ENCODE results near the gene WFDC11.
"Not testable (repeated sequence)": the region's sequence is repeated elsewhere in the genome, so short reads cannot be mapped to it uniquely, and the experiment has no call there.

Gene WFDC11

DNA sequence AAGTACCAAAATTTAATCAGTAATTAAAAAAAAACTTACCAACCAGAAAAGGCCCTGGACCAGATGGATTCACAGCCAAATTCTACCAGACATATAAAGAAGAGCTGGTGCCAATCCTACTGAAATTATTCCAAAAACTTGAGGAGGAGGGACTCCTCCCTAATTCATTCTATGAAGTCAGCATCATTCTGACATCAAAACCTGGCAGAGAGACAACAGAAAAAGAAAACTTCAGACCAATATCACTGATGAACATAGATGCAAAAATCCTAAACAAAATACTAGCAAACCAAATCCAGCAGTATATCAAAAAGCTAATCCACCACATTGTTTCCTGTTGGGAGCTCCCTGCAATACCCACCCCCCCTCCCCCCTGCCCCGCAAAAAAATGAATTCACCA lies at the start of gene WFDC11:
TSS of gene WFDC11 (minus strand) at position 101 of the 400 bp plus-strand sequence. CDS start 19,639 bp downstream, outside the sequence.
- no peak for DNase-seq (ENCODE audit: low spot score)
- TF ChIP-seq, protein P1, sequence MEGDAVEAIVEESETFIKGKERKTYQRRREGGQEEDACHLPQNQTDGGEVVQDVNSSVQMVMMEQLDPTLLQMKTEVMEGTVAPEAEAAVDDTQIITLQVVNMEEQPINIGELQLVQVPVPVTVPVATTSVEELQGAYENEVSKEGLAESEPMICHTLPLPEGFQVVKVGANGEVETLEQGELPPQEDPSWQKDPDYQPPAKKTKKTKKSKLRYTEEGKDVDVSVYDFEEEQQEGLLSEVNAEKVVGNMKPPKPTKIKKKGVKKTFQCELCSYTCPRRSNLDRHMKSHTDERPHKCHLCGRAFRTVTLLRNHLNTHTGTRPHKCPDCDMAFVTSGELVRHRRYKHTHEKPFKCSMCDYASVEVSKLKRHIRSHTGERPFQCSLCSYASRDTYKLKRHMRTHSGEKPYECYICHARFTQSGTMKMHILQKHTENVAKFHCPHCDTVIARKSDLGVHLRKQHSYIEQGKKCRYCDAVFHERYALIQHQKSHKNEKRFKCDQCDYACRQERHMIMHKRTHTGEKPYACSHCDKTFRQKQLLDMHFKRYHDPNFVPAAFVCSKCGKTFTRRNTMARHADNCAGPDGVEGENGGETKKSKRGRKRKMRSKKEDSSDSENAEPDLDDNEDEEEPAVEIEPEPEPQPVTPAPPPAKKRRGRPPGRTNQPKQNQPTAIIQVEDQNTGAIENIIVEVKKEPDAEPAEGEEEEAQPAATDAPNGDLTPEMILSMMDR (IDR thresholded peaks at IDR 0.05; ENCODE audit: extremely low read depth, missing control alignments): no peak

DNA sequence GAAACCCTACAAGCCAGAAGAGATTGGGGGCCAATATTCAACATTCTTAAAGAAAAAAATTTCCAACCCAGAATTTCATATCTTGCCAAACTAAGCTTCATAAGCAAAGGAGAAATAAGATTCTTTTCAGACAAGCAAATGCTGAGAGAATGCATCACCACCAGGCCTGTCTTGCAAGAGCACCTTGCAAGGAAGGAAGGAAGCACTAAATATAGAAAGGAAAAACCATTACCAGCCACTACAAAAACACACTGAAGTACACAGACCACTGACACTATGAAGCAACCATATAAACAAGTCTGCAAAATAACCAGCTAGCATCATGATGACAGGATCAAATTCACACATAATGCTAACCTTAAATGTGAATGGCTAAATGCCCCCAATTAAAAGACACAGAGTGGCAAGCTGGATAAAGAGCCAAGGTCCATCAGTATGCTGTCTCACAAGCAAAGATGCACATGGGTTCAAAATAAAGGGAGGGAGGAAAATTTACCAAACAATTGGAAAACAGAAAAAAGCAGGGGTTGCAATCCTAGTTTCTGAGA lies 46.2 kb upstream of the WFDC11 start:
- not testable (repeated sequence) for DNase-seq (ENCODE audit: low spot score)

DNA sequence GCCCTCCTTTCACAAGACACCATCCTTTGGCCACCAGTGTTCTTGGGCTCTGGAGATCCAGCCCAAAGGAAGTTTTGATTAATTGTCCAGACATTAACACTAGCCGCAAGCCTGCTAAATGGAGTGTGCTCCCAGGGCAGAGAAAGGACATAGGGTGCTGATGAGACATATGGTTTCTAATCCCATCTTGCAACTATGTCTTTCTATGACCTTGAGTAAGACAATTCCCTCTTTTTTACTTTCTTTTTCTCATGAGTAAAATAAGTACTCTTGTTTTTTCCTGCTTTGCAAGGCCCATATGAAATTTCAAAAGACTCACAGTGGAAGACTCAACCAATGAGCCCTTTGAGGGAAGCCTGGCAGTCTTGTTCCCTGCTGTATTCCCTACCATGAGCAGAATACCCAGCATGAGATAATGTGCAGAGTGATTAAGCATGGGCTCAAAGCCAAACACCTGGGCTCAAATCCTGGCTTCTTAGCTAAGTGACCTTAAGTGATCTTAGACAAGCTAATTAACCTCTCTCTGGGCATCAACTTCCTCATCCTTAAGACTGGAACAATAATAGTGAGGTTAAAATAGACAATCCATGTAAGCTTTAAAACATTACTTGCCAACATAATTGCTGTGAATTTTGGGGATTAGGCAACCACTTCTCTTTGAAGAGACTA lies 35.1 kb upstream of the WFDC11 start, which contains the start of gene WFDC10B:
TSS of gene WFDC10B (minus strand) at position 51 of the 669 bp plus-strand sequence. CDS start 19,027 bp downstream, outside the sequence.
- TF ChIP-seq, protein P1 (IDR thresholded peaks at IDR 0.05; ENCODE audit: extremely low read depth, missing control alignments): no peak

DNA sequence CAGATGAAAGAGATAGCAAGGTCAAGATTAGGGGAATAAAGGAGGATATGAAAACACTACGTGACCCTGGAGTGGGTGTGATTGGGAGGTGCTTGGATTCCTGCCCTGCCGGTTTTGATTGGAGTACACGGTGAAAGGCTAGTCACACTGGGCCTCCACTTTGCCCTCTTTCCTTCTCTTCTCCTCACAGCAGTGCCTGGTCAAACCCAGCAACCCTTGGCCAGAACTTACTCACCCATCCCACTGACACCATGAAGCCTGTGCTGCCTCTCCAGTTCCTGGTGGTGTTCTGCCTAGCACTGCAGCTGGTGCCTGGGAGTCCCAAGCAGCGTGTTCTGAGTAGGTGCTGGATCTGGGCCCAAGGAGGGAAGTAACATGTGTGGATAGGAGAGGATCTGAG lies 31.8 kb upstream of the WFDC11 start, which contains the start of gene WFDC13:
TSS of gene WFDC13 (plus strand) at position 166 of the 400 bp plus-strand sequence. CDS start at position 252, 86 bp downstream.
- no peak for DNase-seq (ENCODE audit: low spot score)
- TF ChIP-seq, protein P1 (IDR thresholded peaks at IDR 0.05; ENCODE audit: extremely low read depth, missing control alignments): no peak

More for the DNA sequence above, 35.1 kb upstream of the WFDC11 start, which contains the start of gene WFDC10B:
- no peak for DNase-seq (ENCODE audit: low spot score)

DNA sequence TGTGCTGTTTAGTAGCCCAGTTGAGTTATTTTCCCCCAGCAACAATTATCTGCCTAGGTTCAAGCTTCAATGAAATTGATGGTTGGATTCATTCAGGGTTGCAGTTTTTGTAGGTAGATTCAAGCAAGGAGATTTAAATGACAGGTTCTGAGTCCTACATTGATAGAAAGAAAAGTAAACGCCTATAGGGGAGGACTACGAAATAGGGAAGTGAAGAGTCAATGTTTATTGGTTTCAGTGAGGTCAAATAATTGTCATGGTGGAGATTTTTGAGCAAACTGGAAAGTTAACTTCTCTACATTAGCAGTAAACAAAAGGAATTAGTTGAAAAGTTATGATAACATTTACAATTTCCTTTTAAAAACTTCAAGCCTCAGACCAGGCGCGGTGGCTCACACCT lies 31.1 kb upstream of the WFDC11 start:
- TF ChIP-seq, protein P1 (IDR thresholded peaks at IDR 0.05; ENCODE audit: extremely low read depth, missing control alignments): no peak
- peak; percentile 20 for DNase-seq (ENCODE audit: low spot score)

DNA sequence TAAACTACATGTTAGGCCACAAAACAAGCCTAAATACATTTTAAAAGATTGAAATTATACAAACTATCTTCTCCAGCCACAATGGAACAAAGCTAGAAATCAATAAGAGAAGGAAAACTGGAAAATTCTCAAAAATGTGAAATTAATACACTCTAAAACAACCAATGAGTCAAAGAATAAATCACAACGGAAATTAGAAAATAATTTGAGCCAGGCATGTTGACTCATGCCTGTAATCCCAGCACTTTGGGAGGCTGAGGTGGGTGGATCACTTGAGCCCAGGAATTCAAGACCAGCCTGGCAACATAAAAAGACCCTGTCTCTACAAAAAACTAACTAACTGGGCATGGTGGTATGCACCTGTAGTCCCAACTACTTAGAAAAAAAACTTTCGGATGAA lies 25.5 kb upstream of the WFDC11 start:
- TF ChIP-seq, protein P1 (IDR thresholded peaks at IDR 0.05; ENCODE audit: extremely low read depth, missing control alignments): no peak
- DNase-seq (ENCODE audit: low spot score): no peak

DNA sequence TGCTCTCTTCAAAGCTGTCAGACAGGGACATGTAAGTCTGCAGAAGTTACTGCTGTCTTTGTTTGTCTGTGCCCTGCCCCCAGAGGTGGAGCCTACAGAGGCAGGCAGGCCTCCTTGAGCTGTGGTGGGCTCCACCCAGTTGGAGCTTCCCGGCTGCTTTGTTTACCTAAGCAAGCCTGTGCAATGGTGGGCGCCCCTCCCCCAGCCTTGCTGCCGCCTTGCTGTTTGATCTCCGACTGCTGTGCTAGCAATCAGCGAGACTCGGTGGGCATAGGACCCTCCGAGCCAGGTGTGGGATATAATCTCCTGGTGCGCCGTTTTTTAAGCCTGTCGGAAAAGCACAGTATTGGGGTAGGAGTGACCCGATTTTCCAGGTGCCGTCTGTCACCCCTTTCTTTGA lies 23.3 kb upstream of the WFDC11 start:
- DNase-seq (ENCODE audit: low spot score): not testable (repeated sequence)

DNA sequence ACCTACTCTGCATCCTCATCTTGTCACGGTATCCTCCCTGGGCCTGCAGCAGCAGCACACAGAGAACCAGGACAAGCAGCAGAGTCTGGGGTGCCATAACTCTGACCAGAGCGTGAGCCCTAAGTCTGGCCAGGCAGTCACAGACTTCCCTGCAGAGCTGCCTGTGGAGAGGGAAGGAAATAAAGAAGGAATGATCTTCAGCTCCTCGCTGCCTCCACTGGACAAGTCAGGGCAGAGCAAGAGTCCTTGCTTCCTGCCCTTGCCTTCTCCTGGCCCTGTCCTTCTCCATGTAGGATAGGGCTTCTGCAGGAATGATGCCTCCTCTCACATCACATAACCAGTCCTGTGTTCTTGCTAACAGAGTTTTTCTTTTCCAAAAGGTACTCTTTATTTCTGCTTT lies 15.9 kb upstream of the WFDC11 start:
- DNase-seq (ENCODE audit: low spot score): no peak
- TF ChIP-seq, protein P1 (IDR thresholded peaks at IDR 0.05; ENCODE audit: extremely low read depth, missing control alignments): no peak

Data from GM20000 (cell line).